IPS-NIHi11 (cell line): Measurements from ENCODE around the gene UFC1.

Experiments
- DNase-seq: peaks from one replicate; pipeline ENCODE4 v3.0.0; 2012; ENCODE audit warnings: mixed read lengths, low spot score

UFC1 gene

DNA sequence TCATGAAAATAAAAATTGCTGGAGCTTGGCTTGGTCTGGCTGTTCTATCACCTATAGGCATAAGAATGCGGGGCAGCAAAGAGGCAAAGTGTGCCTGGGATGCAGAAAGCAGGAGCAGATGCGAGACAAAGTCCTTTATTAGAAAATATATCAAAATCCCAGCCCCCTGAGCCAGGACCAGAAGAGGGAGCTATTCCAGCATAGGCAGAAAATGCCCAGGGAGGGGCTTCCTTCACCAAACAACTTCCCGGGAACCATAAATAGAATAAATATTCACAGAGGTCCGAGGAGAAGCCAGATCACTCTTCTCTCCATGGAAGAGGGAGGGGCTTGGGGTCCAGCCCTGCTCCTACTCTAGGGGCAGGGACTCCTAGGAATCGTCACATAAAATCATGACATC lies 17.4 kb downstream of the UFC1 start:
- no peak for DNase-seq

DNA sequence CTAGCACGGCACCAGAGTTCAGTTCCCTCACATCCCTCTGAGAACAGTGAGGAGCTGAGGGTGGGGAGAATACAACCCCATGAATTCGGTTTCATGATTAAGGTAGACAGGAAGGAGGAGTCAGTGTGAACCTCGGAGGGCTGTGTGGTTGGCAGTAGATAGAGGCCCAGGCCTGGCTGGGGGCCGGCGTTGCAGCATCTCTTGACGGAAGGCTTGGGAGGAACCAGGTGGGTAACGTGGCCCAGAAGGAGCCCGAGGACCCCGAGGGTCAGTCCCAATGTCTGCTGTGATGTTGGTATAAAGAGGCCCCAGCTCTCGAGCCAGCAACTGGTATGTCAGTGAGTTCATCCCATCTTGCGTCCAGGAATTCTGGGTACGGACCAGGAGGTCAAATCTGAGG lies 17.9 kb downstream of the UFC1 start:
- no peak for DNase-seq

DNA sequence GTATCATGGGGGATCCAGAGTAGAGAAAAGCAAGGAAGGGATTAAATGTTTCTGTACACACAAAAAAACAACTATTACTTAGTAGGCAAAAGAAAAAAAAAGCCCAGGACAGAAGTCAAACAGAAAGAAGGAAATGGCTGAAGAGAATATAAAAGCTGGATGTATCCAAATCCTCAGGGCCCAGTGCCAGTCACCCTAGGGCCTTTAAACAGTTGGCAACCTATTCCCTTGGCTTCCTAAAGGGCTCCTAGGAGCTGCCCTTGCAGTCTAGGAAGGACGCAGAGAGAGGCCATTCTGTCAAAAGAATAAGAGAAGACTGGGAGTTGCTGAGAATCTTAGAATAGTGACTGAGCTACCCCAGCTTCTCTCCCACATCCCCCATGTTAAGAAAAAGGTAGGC lies 18.6 kb downstream of the UFC1 start:
- no peak for DNase-seq

GRCh38 chr1:161172776-161173376 lies 19.1 kb downstream of the UFC1 start:
- no peak for DNase-seq

GRCh38 chr1:161173711-161174110 lies 19.9 kb downstream of the UFC1 start:
- no peak for DNase-seq

- no peak for DNase-seq
These were observed 21.1 kb downstream of the UFC1 start for GRCh38 chr1:161174911-161175310.

GRCh38 chr1:161175771-161176453 lies 22.1 kb downstream of the UFC1 start:
- no peak for DNase-seq

- peak; percentile 14 for DNase-seq
These were observed 22.8 kb downstream of the UFC1 start for GRCh38 chr1:161176468-161177111.

DNA sequence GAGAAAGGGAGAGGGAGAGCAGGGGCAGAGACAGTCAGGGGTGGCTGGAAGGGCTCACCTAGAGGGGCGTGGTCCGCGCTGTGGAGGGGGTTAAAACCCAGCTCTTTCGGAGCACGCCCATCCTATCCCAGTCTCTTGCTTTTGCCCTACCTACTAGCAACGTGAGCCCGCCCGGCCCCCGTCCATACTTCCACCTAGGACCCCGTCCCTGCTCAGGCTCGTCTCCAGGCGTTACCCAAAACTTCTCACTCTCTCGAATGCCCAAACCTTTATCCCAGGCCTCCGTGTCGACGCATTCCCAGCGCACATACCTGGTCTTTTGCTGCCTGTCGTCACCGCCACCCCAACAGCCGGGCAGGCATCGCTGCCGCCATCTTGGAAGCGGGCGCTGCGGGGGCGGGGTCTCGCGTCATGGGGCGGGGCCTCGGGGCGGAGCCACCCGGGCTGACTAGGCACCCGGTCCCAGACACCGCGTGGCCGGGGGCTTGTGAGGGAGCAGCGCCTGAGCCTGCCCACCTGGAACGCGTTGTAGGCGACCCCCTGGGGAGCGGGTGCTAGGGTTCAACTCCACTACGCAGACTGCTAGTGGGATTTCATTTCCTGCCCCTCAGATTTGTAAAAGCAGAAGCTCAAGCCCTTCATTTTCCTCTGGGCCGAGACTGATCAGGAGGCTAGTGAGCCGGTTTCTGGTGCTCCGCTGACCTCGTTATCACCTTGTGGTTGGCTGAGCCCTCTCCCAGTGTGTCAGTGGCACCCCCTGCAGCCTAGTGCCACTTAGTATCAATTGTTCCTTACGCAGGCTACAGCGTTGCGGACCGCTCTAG lies 23.5 kb downstream of the UFC1 start, which contains the start of gene B4GALT3:
Gene B4GALT3, minus strand, starts transcription at position 396 of the 824 bp plus-strand sequence. CDS start 1,447 bp downstream, outside the sequence.
- DNase-seq: peak; percentile 99

- DNase-seq: no peak
These were observed 24.1 kb downstream of the UFC1 start for GRCh38 chr1:161177936-161178244.

GRCh38 chr1:161179698-161180097 lies 25.9 kb downstream of the UFC1 start:
- DNase-seq: no peak

DNA sequence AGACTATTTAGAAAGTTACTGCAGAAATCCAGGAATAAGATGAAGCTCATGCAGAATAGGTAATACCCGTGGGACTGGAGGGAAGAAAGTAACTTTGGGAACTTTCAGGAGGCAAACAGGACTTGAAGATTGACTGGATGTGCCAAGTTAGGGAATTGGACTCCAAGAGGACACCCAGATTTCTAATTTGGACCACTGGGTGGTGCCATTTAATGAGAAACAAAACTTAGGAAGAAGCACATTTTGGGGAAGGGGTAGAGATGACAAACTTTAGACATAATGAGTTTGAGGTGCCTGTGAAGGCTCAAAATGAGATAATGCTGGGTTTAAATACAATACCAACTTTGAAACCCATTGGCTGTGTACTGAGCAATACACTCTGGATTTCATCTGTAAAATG lies 26.9 kb downstream of the UFC1 start:
- peak; percentile 26 for DNase-seq

DNA sequence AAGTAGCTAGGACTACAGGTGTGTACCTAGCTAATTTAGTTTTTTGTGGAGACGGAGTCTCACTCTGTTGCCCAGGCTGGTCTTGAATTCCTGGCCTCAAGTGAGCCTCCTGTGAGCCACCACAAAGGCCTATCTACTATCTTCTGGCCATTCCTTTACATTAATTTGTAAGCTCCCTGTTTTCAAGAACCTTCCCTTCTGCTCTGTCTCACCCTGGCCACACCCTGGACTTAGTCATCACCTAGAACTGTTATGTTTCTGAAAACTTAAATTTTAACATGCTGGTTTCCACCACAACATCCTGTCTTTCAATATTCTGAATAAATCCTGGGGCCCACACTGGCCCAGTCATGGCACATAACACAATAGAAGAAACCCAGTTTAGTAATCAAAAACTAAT lies 28.4 kb downstream of the UFC1 start:
- DNase-seq: no peak

DNA sequence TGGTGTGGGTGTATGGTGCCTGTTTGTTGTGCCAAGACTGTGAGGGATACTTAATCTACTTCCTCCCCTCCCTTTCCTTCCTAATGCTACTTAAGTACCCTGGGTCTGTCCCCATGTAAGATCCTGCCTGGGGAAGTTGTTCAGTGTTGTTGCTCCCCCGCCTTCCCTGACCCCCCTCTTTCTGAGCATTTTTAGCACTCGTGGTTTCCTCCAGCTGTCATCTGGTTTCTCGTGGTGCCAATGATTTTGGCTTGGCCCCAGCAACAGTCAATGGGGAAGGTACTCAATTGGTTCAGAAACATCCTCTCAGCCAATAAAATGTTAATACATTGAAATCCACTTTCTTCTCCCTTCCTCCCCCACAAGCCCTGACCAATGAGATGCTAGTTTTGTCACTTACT lies 31.5 kb downstream of the UFC1 start:
- peak; percentile 22 for DNase-seq

GRCh38 chr1:161185732-161186311 lies 32.0 kb downstream of the UFC1 start:
- DNase-seq: no peak

DNA sequence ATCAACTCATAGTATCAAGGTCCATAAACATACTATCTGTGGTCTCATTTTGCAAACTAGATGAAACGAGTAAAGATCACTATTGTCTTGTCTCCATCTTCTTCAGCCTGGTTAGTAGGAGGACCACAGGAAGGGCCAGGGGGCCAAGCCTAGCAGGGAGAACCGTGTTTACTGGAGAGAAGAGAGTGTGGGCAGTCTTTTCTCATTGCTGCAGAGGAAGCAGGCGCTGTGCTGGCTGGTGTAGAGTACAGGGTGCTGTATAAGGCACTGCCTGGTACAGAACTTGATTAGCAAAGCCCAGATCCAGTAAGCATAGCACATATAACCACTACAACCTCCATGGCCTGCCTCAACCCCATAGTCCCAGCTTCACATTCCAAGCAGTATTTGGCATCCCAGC lies 33.5 kb downstream of the UFC1 start:
- no peak for DNase-seq

DNA sequence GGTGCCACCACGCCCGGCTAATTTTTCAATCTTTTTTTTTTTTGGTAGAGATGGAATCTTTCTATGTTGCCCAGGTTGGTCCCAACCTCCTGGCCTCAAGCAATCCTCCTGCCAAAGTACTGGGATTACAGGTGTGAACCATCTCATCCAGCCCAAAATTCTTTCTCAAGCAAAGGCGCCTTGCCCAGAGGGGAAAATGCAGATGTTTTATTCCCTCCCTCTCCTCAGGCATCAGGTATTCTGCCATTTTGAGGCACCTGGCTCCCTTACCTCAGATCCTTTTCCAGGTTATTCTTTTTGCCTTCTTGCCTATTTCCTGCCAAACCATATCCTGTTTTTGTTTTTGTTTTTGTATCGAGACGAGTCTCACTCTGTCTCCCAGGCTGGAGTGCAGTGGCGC lies 34.6 kb downstream of the UFC1 start:
- DNase-seq: no peak

GRCh38 chr1:161189036-161189435 lies 35.3 kb downstream of the UFC1 start:
- no peak for DNase-seq

DNA sequence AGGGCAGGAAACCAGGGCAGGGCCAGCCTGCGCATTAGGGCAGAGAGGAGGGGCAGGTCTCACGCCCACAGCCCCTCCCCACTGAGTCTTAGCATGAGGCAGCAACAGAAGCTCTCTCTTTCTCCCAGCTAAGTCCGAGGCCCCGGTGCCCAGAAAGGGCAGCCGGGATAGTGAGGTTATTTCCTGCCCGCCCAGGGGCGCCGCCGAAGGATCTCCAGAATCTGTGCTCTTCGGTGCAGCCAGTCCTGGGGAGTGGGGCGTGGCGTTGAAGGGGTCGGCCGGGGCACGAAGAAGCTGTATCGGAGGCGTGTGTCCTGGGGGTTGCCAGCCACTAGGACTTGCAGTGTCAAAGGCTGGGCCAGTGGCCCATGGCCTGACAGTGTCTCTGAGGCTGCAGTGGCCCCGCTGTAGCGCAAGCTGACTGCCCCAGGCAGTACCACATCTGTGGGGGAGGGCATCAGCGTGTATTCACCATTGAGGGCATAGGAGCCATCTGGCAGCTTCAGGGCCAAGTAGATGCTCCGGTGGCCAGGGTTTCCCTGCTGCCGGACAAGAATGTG lies 37.3 kb downstream of the UFC1 start:
- no peak for DNase-seq

DNA sequence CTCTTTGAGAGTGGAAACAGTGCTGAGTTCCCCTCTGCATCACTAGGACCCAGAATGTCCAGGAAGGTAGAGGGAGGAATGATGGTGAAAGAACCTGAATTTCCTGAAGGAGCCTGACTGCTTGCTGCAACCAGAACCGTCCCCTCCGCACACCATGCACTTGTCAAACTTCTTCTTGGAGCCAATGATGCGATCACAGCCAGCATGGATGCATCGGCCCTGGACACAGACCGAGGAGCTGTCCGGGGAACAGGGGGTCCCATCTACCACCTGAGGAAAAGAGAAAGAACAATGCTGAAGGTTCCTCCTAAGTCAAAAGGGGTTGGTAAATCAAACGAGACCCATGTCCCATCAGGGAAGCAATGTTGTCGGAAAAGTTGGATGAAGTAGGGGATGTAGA lies 38.2 kb downstream of the UFC1 start:
- no peak for DNase-seq

GRCh38 chr1:161192476-161193465 lies 39.0 kb downstream of the UFC1 start:
- peak; percentile 84 for DNase-seq
